ENCODE measurements around the gene KCNAB2.

The KCNAB2 gene

GRCh38 chr1:6090996-6091822, 45.5 kb downstream of the KCNAB2 start:
- ATAC-seq = no peak
- TF ChIP-seq ZNF70 (CRISPR knock-in tag; IDR thresholded peaks at IDR 0.05) (no peak), GLIS3 (CRISPR knock-in tag; IDR thresholded peaks at IDR 0.05) (no peak), ARNTL (CRISPR knock-in tag; IDR thresholded peaks at IDR 0.05; ENCODE audit: borderline replicate concordance, low read depth) (no peak), SNAI2 (CRISPR knock-in tag; IDR thresholded peaks at IDR 0.05) (no peak), ZFP30 (CRISPR knock-in tag; IDR thresholded peaks at IDR 0.05) (no peak), TSHZ2 (CRISPR knock-in tag; IDR thresholded peaks at IDR 0.05) (no peak), CREB5 (CRISPR knock-in tag; IDR thresholded peaks at IDR 0.05; ENCODE audit: low read depth) (no peak), TCF4 (CRISPR knock-in tag; IDR thresholded peaks at IDR 0.05; ENCODE audit: borderline replicate concordance) (no peak), CSRNP3 (CRISPR knock-in tag; IDR thresholded peaks at IDR 0.05) (no peak)

GRCh38 chr1:6091823-6092109, 46.1 kb downstream of the KCNAB2 start:
- ATAC-seq = no peak

More at GRCh38 chr1:6091823-6092109, 46.1 kb downstream of the KCNAB2 start:
- no peak for TF ChIP-seq ISL1 (CRISPR knock-in tag; IDR thresholded peaks at IDR 0.05)
- TF ChIP-seq TSHZ2 (CRISPR knock-in tag; IDR thresholded peaks at IDR 0.05) = no peak
- TF ChIP-seq OSR1 (CRISPR knock-in tag; IDR thresholded peaks at IDR 0.05) = no peak
- no peak for TF ChIP-seq ZFP3 (CRISPR knock-in tag; IDR thresholded peaks at IDR 0.05)
- TF ChIP-seq GLIS3 (CRISPR knock-in tag; IDR thresholded peaks at IDR 0.05) = no peak
- no peak for TF ChIP-seq ESRRG (CRISPR knock-in tag; IDR thresholded peaks at IDR 0.05)
- no peak for TF ChIP-seq CSRNP3 (CRISPR knock-in tag; IDR thresholded peaks at IDR 0.05)
- no peak for TF ChIP-seq PPARA (CRISPR knock-in tag; IDR thresholded peaks at IDR 0.05; ENCODE audit: borderline replicate concordance)
- no peak for TF ChIP-seq ARNTL (CRISPR knock-in tag; IDR thresholded peaks at IDR 0.05; ENCODE audit: borderline replicate concordance, low read depth)
- TF ChIP-seq POU6F1 (CRISPR knock-in tag; IDR thresholded peaks at IDR 0.05; ENCODE audit: borderline replicate concordance, low read depth) = no peak
- TF ChIP-seq PATZ1 (CRISPR knock-in tag; IDR thresholded peaks at IDR 0.05; ENCODE audit: borderline replicate concordance) = no peak
- TF ChIP-seq ZNF70 (CRISPR knock-in tag; IDR thresholded peaks at IDR 0.05) = no peak
- TF ChIP-seq SNAI2 (CRISPR knock-in tag; IDR thresholded peaks at IDR 0.05) = no peak
- no peak for TF ChIP-seq TOX (CRISPR knock-in tag; IDR thresholded peaks at IDR 0.05; ENCODE audit: borderline replicate concordance)
- no peak for TF ChIP-seq ZC3H10 (CRISPR knock-in tag; IDR thresholded peaks at IDR 0.05)
- no peak for TF ChIP-seq CREB5 (CRISPR knock-in tag; IDR thresholded peaks at IDR 0.05; ENCODE audit: low read depth)
- no peak for TF ChIP-seq CSDC2 (CRISPR knock-in tag; IDR thresholded peaks at IDR 0.05)
- TF ChIP-seq BACH2 (CRISPR knock-in tag; IDR thresholded peaks at IDR 0.05; ENCODE audit: borderline replicate concordance) = no peak
- no peak for TF ChIP-seq TCF4 (CRISPR knock-in tag; IDR thresholded peaks at IDR 0.05; ENCODE audit: borderline replicate concordance)
- no peak for TF ChIP-seq ZNF8 (CRISPR knock-in tag; IDR thresholded peaks at IDR 0.05)

All from SK-N-SH treated with all-trans-retinoic acid at 6 μM for 48 hours (cell line).